HL-60 (cell line): Measurements from ENCODE around the gene TUBB8.
"Not testable (repeated sequence)": the region's sequence is repeated elsewhere in the genome, so short reads cannot be mapped to it uniquely, and the experiment has no call there.

Source experiments
- GABPA ChIP-seq: IDR thresholded peaks from 2 replicates; pipeline ENCODE4 v1.6.1; 2012; ENCODE audit warnings: low read depth
- POLR2AphosphoS5 ChIP-seq: IDR thresholded peaks from 2 replicates; pipeline ENCODE4 v1.6.1; 2012; ENCODE audit warnings: low read depth
- SPI1 ChIP-seq: IDR thresholded peaks from 2 replicates; pipeline ENCODE4 v1.6.1; 2012; ENCODE audit warnings: low read depth, mild to moderate bottlenecking, borderline replicate concordance
- TF ChIP-seq, protein P1 (sequence below): IDR thresholded peaks from one replicate; pipeline ENCODE4 v1.5.1; 2011; ENCODE audit warnings: low read length, control low read depth, inconsistent platforms; ENCODE audit not compliant: insufficient read depth
- TF ChIP-seq, protein P2 (sequence below): IDR thresholded peaks from 2 replicates; pipeline ENCODE4 v1.6.1; 2012; ENCODE audit warnings: low read depth; ENCODE audit not compliant: insufficient replicate concordance

DNA sequence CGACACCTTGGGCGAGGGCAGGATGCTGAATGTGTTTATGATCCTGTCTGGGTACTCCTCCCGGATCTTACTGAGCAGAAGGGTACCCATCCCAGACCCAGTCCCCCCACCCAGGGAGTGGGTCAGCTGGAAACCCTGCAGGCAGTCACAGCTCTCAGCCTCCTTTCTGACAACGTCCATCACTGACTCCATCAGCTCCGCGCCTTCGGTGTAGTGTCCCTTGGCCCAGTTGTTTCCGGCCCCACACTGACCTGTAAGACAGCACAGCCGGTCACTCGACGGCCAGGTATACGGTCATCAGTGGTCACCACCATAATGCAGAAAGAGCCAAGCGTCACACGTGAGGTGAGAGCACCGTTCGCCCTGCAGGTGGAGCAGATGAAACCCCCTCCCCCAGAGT, 1.2 kb downstream of the TUBB8 start:
- TF ChIP-seq, protein P1, sequence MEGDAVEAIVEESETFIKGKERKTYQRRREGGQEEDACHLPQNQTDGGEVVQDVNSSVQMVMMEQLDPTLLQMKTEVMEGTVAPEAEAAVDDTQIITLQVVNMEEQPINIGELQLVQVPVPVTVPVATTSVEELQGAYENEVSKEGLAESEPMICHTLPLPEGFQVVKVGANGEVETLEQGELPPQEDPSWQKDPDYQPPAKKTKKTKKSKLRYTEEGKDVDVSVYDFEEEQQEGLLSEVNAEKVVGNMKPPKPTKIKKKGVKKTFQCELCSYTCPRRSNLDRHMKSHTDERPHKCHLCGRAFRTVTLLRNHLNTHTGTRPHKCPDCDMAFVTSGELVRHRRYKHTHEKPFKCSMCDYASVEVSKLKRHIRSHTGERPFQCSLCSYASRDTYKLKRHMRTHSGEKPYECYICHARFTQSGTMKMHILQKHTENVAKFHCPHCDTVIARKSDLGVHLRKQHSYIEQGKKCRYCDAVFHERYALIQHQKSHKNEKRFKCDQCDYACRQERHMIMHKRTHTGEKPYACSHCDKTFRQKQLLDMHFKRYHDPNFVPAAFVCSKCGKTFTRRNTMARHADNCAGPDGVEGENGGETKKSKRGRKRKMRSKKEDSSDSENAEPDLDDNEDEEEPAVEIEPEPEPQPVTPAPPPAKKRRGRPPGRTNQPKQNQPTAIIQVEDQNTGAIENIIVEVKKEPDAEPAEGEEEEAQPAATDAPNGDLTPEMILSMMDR, result not testable (repeated sequence)
- not testable (repeated sequence) for TF ChIP-seq POLR2AphosphoS5, GABPA, SPI1
- TF ChIP-seq, protein P2, sequence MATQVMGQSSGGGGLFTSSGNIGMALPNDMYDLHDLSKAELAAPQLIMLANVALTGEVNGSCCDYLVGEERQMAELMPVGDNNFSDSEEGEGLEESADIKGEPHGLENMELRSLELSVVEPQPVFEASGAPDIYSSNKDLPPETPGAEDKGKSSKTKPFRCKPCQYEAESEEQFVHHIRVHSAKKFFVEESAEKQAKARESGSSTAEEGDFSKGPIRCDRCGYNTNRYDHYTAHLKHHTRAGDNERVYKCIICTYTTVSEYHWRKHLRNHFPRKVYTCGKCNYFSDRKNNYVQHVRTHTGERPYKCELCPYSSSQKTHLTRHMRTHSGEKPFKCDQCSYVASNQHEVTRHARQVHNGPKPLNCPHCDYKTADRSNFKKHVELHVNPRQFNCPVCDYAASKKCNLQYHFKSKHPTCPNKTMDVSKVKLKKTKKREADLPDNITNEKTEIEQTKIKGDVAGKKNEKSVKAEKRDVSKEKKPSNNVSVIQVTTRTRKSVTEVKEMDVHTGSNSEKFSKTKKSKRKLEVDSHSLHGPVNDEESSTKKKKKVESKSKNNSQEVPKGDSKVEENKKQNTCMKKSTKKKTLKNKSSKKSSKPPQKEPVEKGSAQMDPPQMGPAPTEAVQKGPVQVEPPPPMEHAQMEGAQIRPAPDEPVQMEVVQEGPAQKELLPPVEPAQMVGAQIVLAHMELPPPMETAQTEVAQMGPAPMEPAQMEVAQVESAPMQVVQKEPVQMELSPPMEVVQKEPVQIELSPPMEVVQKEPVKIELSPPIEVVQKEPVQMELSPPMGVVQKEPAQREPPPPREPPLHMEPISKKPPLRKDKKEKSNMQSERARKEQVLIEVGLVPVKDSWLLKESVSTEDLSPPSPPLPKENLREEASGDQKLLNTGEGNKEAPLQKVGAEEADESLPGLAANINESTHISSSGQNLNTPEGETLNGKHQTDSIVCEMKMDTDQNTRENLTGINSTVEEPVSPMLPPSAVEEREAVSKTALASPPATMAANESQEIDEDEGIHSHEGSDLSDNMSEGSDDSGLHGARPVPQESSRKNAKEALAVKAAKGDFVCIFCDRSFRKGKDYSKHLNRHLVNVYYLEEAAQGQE, result not testable (repeated sequence)
